HEK293 (cell line): ENCODE data around the gene GNLY.

Source experiments
- CTCF ChIA-PET: fragments of 350-600 bp; formaldehyde crosslinking; extraction: SDS; loops from one replicate; lab custom pipeline; 2021; ENCODE audit warnings: antibody characterized with exemption; lab: Yijun Ruan, JAX
- POLR2A ChIA-PET: fragments of 300-600 bp; formaldehyde crosslinking; extraction: SDS; loops from one replicate; lab custom pipeline; 2020; ENCODE audit warnings: antibody characterized with exemption, inconsistent platforms; lab: Yijun Ruan, JAX
- H3K27ac ChIP-seq: fragments of 200-500 bp; sonication (Bioruptor generic); 2 replicates; pipeline ENCODE4 v1.5.1; 2014; ENCODE audit warnings: low read depth, low read length, control low read depth, inconsistent platforms; ENCODE audit errors: extremely low read depth
- H3K36me3 ChIP-seq, 2 experiments: fragments of 200-500 bp in 1 of 2; sonication (Bioruptor generic) in 1 of 2; 1 replicate in 1 of 2; 2 replicates in 1 of 2; pipeline ENCODE4 v1.5.1; 2014 to 2017; ENCODE audit warnings: inconsistent platforms in 2 of 2, low read length in 2 of 2; ENCODE audit not compliant: control insufficient read depth in 2 of 2, insufficient read depth in 1 of 2
- H3K4me1 ChIP-seq: fragments of 200-500 bp; sonication (Bioruptor generic); 2 replicates; pipeline ENCODE4 v1.5.1; 2014; ENCODE audit warnings: mild to moderate bottlenecking, low read length, inconsistent platforms; ENCODE audit not compliant: control insufficient read depth, insufficient read depth
- H3K4me3 ChIP-seq: 2 replicates; pipeline ENCODE4 v1.5.1; 2011; ENCODE audit warnings: low read depth, mild to moderate bottlenecking, control low read depth, low read length, moderate library complexity
- H3K9me3 ChIP-seq: fragments of 200-500 bp; sonication (Bioruptor generic); 2 replicates; pipeline ENCODE4 v1.5.1; 2014; ENCODE audit warnings: low read depth, low read length, inconsistent platforms; ENCODE audit not compliant: control insufficient read depth, insufficient read depth
- GLIS2 ChIP-seq: fragments of 450-650 bp; formaldehyde crosslinking; IDR thresholded peaks from 2 replicates; pipeline ENCODE4 v1.5.1; 2016; ENCODE audit warnings: missing biosample characterization, missing genetic modification characterization
- INSM2 ChIP-seq: fragments of 450-650 bp; formaldehyde crosslinking; IDR thresholded peaks from 2 replicates; pipeline ENCODE4 v1.5.1; 2016; ENCODE audit warnings: missing biosample characterization, missing genetic modification characterization
- KLF9 ChIP-seq: fragments of 450-650 bp; formaldehyde crosslinking; IDR thresholded peaks from 2 replicates; pipeline ENCODE4 v1.5.1; 2016; ENCODE audit warnings: missing biosample characterization, missing genetic modification characterization, low read depth
- ZBTB11 ChIP-seq: fragments of 450-650 bp; formaldehyde crosslinking; conservative IDR thresholded peaks from 2 replicates; pipeline ENCODE4 v1.5.1; 2016; ENCODE audit warnings: low read depth, missing biosample characterization, missing genetic modification characterization
- ZBTB20 ChIP-seq: fragments of 450-650 bp; formaldehyde crosslinking; IDR thresholded peaks from 2 replicates; pipeline ENCODE4 v1.5.1; 2016; ENCODE audit warnings: missing biosample characterization, missing genetic modification characterization
- ZBTB21 ChIP-seq: fragments of 450-650 bp; formaldehyde crosslinking; IDR thresholded peaks from 2 replicates; pipeline ENCODE4 v1.5.1; 2017; ENCODE audit warnings: missing biosample characterization, missing genetic modification characterization
- ZBTB48 ChIP-seq: fragments of 450-650 bp; formaldehyde crosslinking; IDR thresholded peaks from 2 replicates; pipeline ENCODE4 v1.5.1; 2016; ENCODE audit warnings: missing biosample characterization, missing genetic modification characterization
- ZBTB7A ChIP-seq: fragments of 450-650 bp; formaldehyde crosslinking; IDR thresholded peaks from 2 replicates; pipeline ENCODE4 v1.5.1; 2016; ENCODE audit warnings: low read depth, missing biosample characterization, missing genetic modification characterization
- ZNF138 ChIP-seq: fragments of 450-650 bp; formaldehyde crosslinking; IDR thresholded peaks from 2 replicates; pipeline ENCODE4 v1.5.1; 2016; ENCODE audit warnings: missing biosample characterization, missing genetic modification characterization, borderline replicate concordance
- ZNF140 ChIP-seq: fragments of 450-650 bp; formaldehyde crosslinking; IDR thresholded peaks from 2 replicates; pipeline ENCODE4 v1.5.1; 2016; ENCODE audit warnings: missing biosample characterization, missing genetic modification characterization
- ZNF146 ChIP-seq: fragments of 450-650 bp; formaldehyde crosslinking; IDR thresholded peaks from 2 replicates; pipeline ENCODE4 v1.5.1; 2016; ENCODE audit warnings: missing biosample characterization, missing genetic modification characterization
- ZNF302 ChIP-seq: fragments of 450-650 bp; formaldehyde crosslinking; IDR thresholded peaks from 2 replicates; pipeline ENCODE4 v1.5.1; 2016; ENCODE audit warnings: missing biosample characterization, missing genetic modification characterization, low read depth
- ZNF335 ChIP-seq: fragments of 450-650 bp; formaldehyde crosslinking; conservative IDR thresholded peaks from 2 replicates; pipeline ENCODE4 v1.5.1; 2016; ENCODE audit warnings: missing biosample characterization, missing genetic modification characterization
- ZNF37A ChIP-seq: fragments of 450-650 bp; IDR thresholded peaks from 2 replicates; pipeline ENCODE4 v1.5.1; 2018; ENCODE audit warnings: missing biosample characterization, missing genetic modification characterization
- ZNF391 ChIP-seq: fragments of 450-650 bp; formaldehyde crosslinking; IDR thresholded peaks from 2 replicates; pipeline ENCODE4 v1.5.1; 2016; ENCODE audit warnings: low read depth, missing biosample characterization, missing genetic modification characterization, borderline replicate concordance
- ZNF423 ChIP-seq: fragments of 450-650 bp; formaldehyde crosslinking; IDR thresholded peaks from 2 replicates; pipeline ENCODE4 v1.5.1; 2016; ENCODE audit warnings: missing biosample characterization, missing genetic modification characterization
- ZNF518A ChIP-seq: fragments of 450-650 bp; formaldehyde crosslinking; conservative IDR thresholded peaks from 2 replicates; pipeline ENCODE4 v1.5.1; 2016; ENCODE audit warnings: low read depth, missing biosample characterization, missing genetic modification characterization
- ZNF521 ChIP-seq: fragments of 450-650 bp; formaldehyde crosslinking; IDR thresholded peaks from 2 replicates; pipeline ENCODE4 v1.5.1; 2017; ENCODE audit warnings: missing biosample characterization, mild to moderate bottlenecking, missing genetic modification characterization
- ZNF529 ChIP-seq: fragments of 450-650 bp; formaldehyde crosslinking; IDR thresholded peaks from 2 replicates; pipeline ENCODE4 v1.5.1; 2017; ENCODE audit warnings: missing genetic modification characterization, missing biosample characterization; ENCODE audit not compliant: insufficient replicate concordance
- ZNF560 ChIP-seq: fragments of 450-650 bp; formaldehyde crosslinking; IDR thresholded peaks from 2 replicates; pipeline ENCODE4 v1.5.1; 2017; ENCODE audit warnings: missing biosample characterization, missing genetic modification characterization, borderline replicate concordance
- ZNF585B ChIP-seq: fragments of 450-650 bp; formaldehyde crosslinking; IDR thresholded peaks from 2 replicates; pipeline ENCODE4 v1.5.1; 2016; ENCODE audit warnings: missing biosample characterization, missing genetic modification characterization
- ZNF660 ChIP-seq: fragments of 450-650 bp; IDR thresholded peaks from 2 replicates; pipeline ENCODE4 v1.5.1; 2018; ENCODE audit warnings: missing biosample characterization, mild to moderate bottlenecking, missing genetic modification characterization
- ZNF701 ChIP-seq: fragments of 450-650 bp; formaldehyde crosslinking; IDR thresholded peaks from 2 replicates; pipeline ENCODE4 v1.5.1; 2016; ENCODE audit warnings: missing biosample characterization, missing genetic modification characterization
- ZSCAN18 ChIP-seq: fragments of 450-650 bp; formaldehyde crosslinking; IDR thresholded peaks from 2 replicates; pipeline ENCODE4 v1.5.1; 2016; ENCODE audit warnings: missing biosample characterization, missing genetic modification characterization

GNLY gene

GRCh38 chr2:85675427-85675826 is 18.7 kb upstream of the GNLY start:
- H3K36me3 ChIP-seq = no peaks in the 10 kb centered on the region
- no peak for TF ChIP-seq ZNF529
- TF ChIP-seq INSM2 (tag by site-specific recombination) = no peak
- no peak for TF ChIP-seq ZBTB11 (tag by site-specific recombination)
- TF ChIP-seq GLIS2 (tag by site-specific recombination) = no peak
- no peak overlapping the region for H3K4me3 ChIP-seq
- ChIA-PET POLR2A (no interaction called here), CTCF (interaction anchor here (0.7 to 1.8 kb wide), 3 partner anchors 32 to 139 kb away, joined by 3 to 6 read pairs (median 5); no protein-coding TSS in a partner anchor)
- H3K9me3 ChIP-seq = no peaks in the 10 kb centered on the region
- H3K27ac ChIP-seq = no peak overlapping the region
- no peaks in the 10 kb centered on the region for H3K4me1 ChIP-seq

GRCh38 chr2:85675866-85676548 is 18.2 kb upstream of the GNLY start:
- Histone ChIP-seq H3K36me3 (no peaks in the 10 kb centered on the region), H3K4me1 (no peaks in the 10 kb centered on the region), H3K9me3 (no peaks in the 10 kb centered on the region), H3K27ac (no peak overlapping the region), H3K4me3 (no peak overlapping the region)
- ChIA-PET CTCF (interaction anchor here (0.6 to 1.8 kb wide), 4 partner anchors 20 to 138 kb away, joined by 3 to 6 read pairs (median 5); no protein-coding TSS in a partner anchor), POLR2A (no interaction called here)
- no peak for TF ChIP-seq ZNF140 (tag by site-specific recombination)
- no peak for TF ChIP-seq ZNF37A
- TF ChIP-seq ZBTB20 (tag by site-specific recombination) = no peak
- no peak for TF ChIP-seq ZBTB21 (tag by site-specific recombination)
- TF ChIP-seq ZNF701 (tag by site-specific recombination) = no peak
- no peak for TF ChIP-seq ZNF660
- TF ChIP-seq ZBTB48 (tag by site-specific recombination) = no peak
- TF ChIP-seq ZBTB7A (tag by site-specific recombination) = no peak
- TF ChIP-seq ZNF335 = no peak
- no peak for TF ChIP-seq ZNF518A
- no peak for TF ChIP-seq KLF9 (tag by site-specific recombination)
- no peak for TF ChIP-seq ZNF423 (tag by site-specific recombination)
- TF ChIP-seq ZNF560 = no peak
- TF ChIP-seq ZNF521 (tag by site-specific recombination) = no peak
- TF ChIP-seq ZNF585B (tag by site-specific recombination) = no peak
- no peak for TF ChIP-seq ZNF391 (tag by site-specific recombination)
- TF ChIP-seq ZNF302 = no peak
- no peak for TF ChIP-seq ZNF138
- TF ChIP-seq ZNF146 (tag by site-specific recombination) = no peak
- TF ChIP-seq ZSCAN18 = no peak
